Jurkat, Clone E6-1 (cell line): ENCODE data around the gene PAFAH2.
"Not testable (repeated sequence)": the region's sequence is repeated elsewhere in the genome, so short reads cannot be mapped to it uniquely, and the experiment has no call there.

ENCODE experiments used
- DNase-seq: peaks from one replicate; pipeline ENCODE4 v3.0.0-alpha.2; 2011; ENCODE audit warnings: low read depth, low spot score
- H3K4me3 ChIP-seq: 2 replicates; pipeline ENCODE4 v1.5.1; 2011; ENCODE audit warnings: mild to moderate bottlenecking, low read length, control low read depth, moderate library complexity

Gene PAFAH2

GRCh38 chr1:25954282-25954938, 43.5 kb downstream of the PAFAH2 start:
- no peak overlapping the region for H3K4me3 ChIP-seq

GRCh38 chr1:25952841-25953401, 44.9 kb downstream of the PAFAH2 start:
- no peak for DNase-seq
- no peak overlapping the region for H3K4me3 ChIP-seq

More at GRCh38 chr1:25954282-25954938, 43.5 kb downstream of the PAFAH2 start:
- peak; percentile 39 for DNase-seq

- H3K4me3 ChIP-seq, result no peak overlapping the region
- DNase-seq, result no peak
Observed at GRCh38 chr1:25948641-25949040, 49.2 kb downstream of the PAFAH2 start.

- no peak for DNase-seq
- H3K4me3 ChIP-seq, result no peak overlapping the region
Observed at GRCh38 chr1:25947027-25947426, 50.8 kb downstream of the PAFAH2 start.

GRCh38 chr1:25945761-25946160, 52.1 kb downstream of the PAFAH2 start:
- H3K4me3 ChIP-seq, result no peak overlapping the region
- no peak for DNase-seq

- DNase-seq, result no peak
- no peak overlapping the region for H3K4me3 ChIP-seq
Observed at GRCh38 chr1:25944986-25945385, 52.9 kb downstream of the PAFAH2 start.

GRCh38 chr1:25943511-25943910, 54.4 kb downstream of the PAFAH2 start:
- H3K4me3 ChIP-seq, DNase-seq: not testable (repeated sequence)

- DNase-seq, result no peak
- no peak overlapping the region for H3K4me3 ChIP-seq
Observed at GRCh38 chr1:25936947-25937346, 60.9 kb downstream of the PAFAH2 start.

GRCh38 chr1:25933479-25934365, 64.1 kb downstream of the PAFAH2 start:
- no peak overlapping the region for H3K4me3 ChIP-seq
- no peak for DNase-seq

- H3K4me3 ChIP-seq, DNase-seq: not testable (repeated sequence)
Observed at GRCh38 chr1:25932811-25933400, 65.0 kb downstream of the PAFAH2 start.

GRCh38 chr1:25932321-25932720, 65.5 kb downstream of the PAFAH2 start:
- no peak for DNase-seq
- no peak overlapping the region for H3K4me3 ChIP-seq

- DNase-seq, result no peak
- H3K4me3 ChIP-seq, result no peak overlapping the region
Observed at GRCh38 chr1:25929016-25929415, 68.8 kb downstream of the PAFAH2 start.

- no peak overlapping the region for H3K4me3 ChIP-seq
- DNase-seq, result no peak
Observed at GRCh38 chr1:25927521-25928265, 70.2 kb downstream of the PAFAH2 start.

GRCh38 chr1:25926731-25927496, 70.9 kb downstream of the PAFAH2 start:
- no peak overlapping the region for H3K4me3 ChIP-seq
- DNase-seq, result no peak

- no peak overlapping the region for H3K4me3 ChIP-seq
- no peak for DNase-seq
Observed at GRCh38 chr1:25924454-25924853, 73.4 kb downstream of the PAFAH2 start.

GRCh38 chr1:25922971-25923552, 74.8 kb downstream of the PAFAH2 start:
- no peak overlapping the region for H3K4me3 ChIP-seq
- no peak for DNase-seq

GRCh38 chr1:25922056-25922970, 75.5 kb downstream of the PAFAH2 start:
- H3K4me3 ChIP-seq, result peak overlapping the region; percentile 50
- DNase-seq, result peak; percentile 51
